Effector memory CD4-positive, alpha-beta T cell (primary cell): ENCODE measurements around the gene MEIOSIN.
"Not testable (repeated sequence)": the region's sequence is repeated elsewhere in the genome, so short reads cannot be mapped to it uniquely, and the experiment has no call there.

Experiments
- DNase-seq, 3 donors: peaks; one replicate each; pipeline ENCODE4 v3.0.0-alpha.2; 2020
- H3K27ac ChIP-seq: 2 replicates; pipeline ENCODE4 v1.7.0; 2013; ENCODE audit warnings: mild to moderate bottlenecking, low read length, moderate library complexity; ENCODE audit not compliant: insufficient read depth, poor library complexity, severe bottlenecking
- H3K27me3 ChIP-seq: replicated peaks from 2 replicates; pipeline ENCODE4 v1.7.0; 2013; ENCODE audit warnings: mild to moderate bottlenecking, low read length; ENCODE audit not compliant: insufficient read depth, control insufficient read depth, poor library complexity, severe bottlenecking
- H3K36me3 ChIP-seq: 2 replicates; pipeline ENCODE4 v1.7.0; 2013; ENCODE audit warnings: mild to moderate bottlenecking, low read length, moderate library complexity; ENCODE audit not compliant: control insufficient read depth, insufficient read depth
- H3K4me1 ChIP-seq: 2 replicates; pipeline ENCODE4 v1.7.0; 2013; ENCODE audit warnings: low read length, mild to moderate bottlenecking; ENCODE audit not compliant: control insufficient read depth, insufficient read depth, poor library complexity, severe bottlenecking
- H3K4me3 ChIP-seq: 2 replicates; pipeline ENCODE4 v1.7.0; 2013; ENCODE audit warnings: low read length, low read depth, mild to moderate bottlenecking; ENCODE audit not compliant: insufficient read depth, poor library complexity, severe bottlenecking
- H3K9me3 ChIP-seq: 2 replicates; pipeline ENCODE4 v1.7.0; 2013; ENCODE audit warnings: mild to moderate bottlenecking, low read length, moderate library complexity; ENCODE audit not compliant: control insufficient read depth

Gene MEIOSIN

DNA sequence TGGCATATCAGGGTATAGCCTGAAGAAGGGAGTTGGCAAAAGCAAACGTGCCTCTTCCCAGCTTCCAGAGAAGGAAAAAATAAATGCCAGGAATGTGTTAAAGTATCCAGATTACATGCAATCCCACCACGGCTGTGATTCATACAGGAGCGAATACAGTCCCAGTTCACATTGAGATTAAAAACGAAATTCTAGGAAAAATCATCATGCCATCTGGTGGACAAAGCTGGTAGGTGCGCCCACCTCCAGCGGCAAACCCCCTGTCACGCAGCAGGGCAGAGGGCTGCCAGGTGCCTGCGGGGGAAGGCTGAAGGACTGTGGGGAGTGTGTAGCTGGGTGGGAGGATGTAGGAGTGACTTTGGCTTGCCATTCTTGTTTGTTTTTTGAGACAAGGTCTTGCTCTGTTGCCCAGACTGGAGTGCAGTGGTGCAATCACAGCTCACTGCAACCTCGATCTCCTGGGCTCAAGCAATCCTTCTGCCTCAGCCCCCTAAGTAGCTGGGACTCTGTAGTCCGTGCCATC is 65.8 kb downstream of the MEIOSIN start:
- H3K4me3 ChIP-seq: no peak overlapping the region
- DNase-seq: peak; percentile 32 to 53 (median 36)
- H3K27ac ChIP-seq: no peak overlapping the region
- no peaks in the 10 kb centered on the region for H3K4me1 ChIP-seq
- no peaks in the 10 kb centered on the region for H3K36me3 ChIP-seq
- no peaks in the 10 kb centered on the region for H3K9me3 ChIP-seq
- H3K27me3 ChIP-seq: peaks cover 15% of the 10 kb centered on the region

- not testable (repeated sequence) for H3K4me1 ChIP-seq, H3K4me3 ChIP-seq, H3K27ac ChIP-seq, DNase-seq, H3K9me3 ChIP-seq, H3K36me3 ChIP-seq
- peaks cover 14% of the 10 kb centered on the region for H3K27me3 ChIP-seq
Measured at GRCh38 chr19:45799541-45799940, 66.3 kb downstream of the MEIOSIN start.

- H3K27me3 ChIP-seq: peaks cover 10% of the 10 kb centered on the region
- H3K4me3 ChIP-seq: no peak overlapping the region
- no peaks in the 10 kb centered on the region for H3K4me1 ChIP-seq
- H3K36me3 ChIP-seq: no peaks in the 10 kb centered on the region
- DNase-seq: no peak
- no peaks in the 10 kb centered on the region for H3K9me3 ChIP-seq
- no peak overlapping the region for H3K27ac ChIP-seq
Measured at GRCh38 chr19:45800070-45800553, 66.9 kb downstream of the MEIOSIN start.

DNA sequence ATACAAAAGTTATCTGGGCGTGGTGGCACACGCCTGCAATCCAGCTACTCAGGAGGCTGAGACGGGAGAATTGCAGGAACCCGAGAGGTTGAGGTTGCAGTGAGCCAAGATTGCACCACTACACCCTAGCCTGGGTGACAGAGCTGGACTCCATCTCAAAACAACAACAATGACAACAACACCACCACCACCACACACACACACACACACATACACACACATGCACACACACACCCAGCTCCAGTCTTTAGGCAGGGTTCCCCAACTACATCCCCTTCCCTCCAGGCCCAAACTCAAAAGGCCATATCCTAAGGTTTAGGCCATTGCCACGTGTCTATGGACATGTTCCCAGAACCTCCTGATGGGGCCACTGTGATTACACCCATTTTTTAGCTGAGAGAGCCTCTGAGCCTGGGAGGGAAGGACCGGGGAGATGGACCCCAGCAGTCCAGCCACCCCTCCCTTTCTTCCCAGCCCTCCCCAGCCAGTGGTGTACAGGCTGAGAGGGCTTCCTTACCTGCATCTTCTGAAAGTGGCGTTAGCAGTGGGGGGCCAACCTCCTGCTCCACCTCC is 68.5 kb downstream of the MEIOSIN start:
- Histone ChIP-seq H3K4me1 (no peaks in the 10 kb centered on the region), H3K27ac (no peak overlapping the region), H3K9me3 (no peaks in the 10 kb centered on the region), H3K36me3 (no peaks in the 10 kb centered on the region), H3K27me3 (peaks cover 10% of the 10 kb centered on the region), H3K4me3 (no peak overlapping the region)
- DNase-seq: no peak

DNA sequence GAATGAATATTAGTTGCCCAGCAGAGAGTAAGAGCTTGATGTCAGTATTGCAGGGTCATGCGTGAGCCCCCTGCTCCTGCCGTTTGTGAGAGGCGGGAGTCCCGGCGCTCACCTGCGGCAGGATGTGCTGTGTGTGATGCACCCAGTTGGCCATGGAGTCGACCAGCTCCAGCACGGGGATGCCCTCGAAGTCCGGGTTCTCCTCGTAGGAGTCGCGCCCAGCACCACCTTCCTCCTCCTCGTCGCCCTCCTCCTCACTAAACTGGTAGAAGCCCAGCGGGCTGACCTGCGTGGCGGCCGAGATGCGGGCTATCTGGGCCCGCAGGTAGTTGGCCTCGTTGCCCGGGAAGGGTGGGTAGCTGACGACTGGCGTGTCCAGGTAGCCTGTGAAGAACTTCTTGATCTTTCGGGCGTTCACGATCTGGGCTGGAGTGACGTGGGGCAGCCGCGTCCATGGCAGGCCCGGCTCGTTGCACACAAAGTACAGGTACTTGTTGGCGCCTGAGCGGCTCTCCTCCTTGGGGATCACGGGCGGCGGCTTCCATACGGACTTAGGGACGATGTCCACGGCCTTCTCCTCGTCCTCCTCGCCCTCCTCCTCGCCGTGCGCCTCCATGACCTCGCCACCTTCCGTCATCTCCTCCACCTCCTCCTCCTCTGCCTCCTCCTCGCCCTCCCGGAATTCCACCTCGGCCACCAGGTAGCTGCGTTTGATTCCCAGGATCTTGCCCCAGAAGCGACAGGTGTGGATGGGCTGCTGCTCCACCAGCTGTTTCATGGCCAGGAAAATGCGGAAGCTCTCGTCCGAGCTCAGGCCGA is 71.1 kb downstream of the MEIOSIN start:
- Histone ChIP-seq H3K27ac (no peak overlapping the region), H3K9me3 (no peaks in the 10 kb centered on the region), H3K27me3 (peaks cover 8% of the 10 kb centered on the region), H3K4me3 (no peak overlapping the region), H3K4me1 (no peaks in the 10 kb centered on the region), H3K36me3 (no peaks in the 10 kb centered on the region)
- DNase-seq: no peak

DNA sequence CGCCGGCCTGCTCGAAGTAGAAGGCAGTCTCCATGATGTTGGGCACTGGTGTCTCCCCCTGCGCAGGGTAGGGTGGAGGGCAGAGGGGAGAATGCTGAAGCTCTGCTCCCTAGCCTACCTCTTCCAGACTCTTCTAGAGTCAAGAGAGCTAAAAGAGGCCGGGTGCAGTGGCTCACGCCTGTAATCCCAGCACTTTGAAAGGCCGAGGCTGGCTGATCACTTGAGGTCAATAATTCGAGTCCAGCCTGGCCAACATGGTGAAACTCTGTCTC is 71.7 kb downstream of the MEIOSIN start:
- Histone ChIP-seq H3K27ac (no peak overlapping the region), H3K4me1 (no peaks in the 10 kb centered on the region), H3K36me3 (no peaks in the 10 kb centered on the region), H3K9me3 (no peaks in the 10 kb centered on the region), H3K4me3 (no peak overlapping the region), H3K27me3 (peaks cover 3% of the 10 kb centered on the region)
- no peak for DNase-seq

DNA sequence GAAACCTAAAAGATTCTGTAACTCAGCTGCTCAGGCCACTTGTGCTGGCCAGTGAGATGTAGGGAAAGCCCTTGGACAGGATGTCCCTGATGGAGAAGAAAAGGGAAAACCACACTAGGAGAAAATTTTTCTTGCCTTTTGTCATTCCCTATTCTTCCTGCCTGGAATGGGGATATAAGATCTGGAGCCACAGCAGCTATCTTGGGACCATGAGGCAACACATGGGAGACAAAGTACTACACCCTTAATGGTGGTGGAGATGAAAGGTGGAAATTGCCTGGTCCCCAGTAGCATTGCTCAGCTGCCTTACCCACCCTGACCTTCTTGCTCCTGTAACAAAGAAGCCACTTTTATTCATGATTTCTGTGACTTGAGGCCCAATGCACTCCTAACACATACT is 72.5 kb downstream of the MEIOSIN start:
- DNase-seq: no peak
- H3K36me3 ChIP-seq: no peaks in the 10 kb centered on the region
- H3K9me3 ChIP-seq: no peaks in the 10 kb centered on the region
- no peaks in the 10 kb centered on the region for H3K27me3 ChIP-seq
- no peak overlapping the region for H3K27ac ChIP-seq
- H3K4me1 ChIP-seq: no peaks in the 10 kb centered on the region
- no peak overlapping the region for H3K4me3 ChIP-seq

- no peaks in the 10 kb centered on the region for H3K4me1 ChIP-seq
- no peak for DNase-seq
- H3K27me3 ChIP-seq: no peaks in the 10 kb centered on the region
- no peak overlapping the region for H3K4me3 ChIP-seq
- H3K9me3 ChIP-seq: no peaks in the 10 kb centered on the region
- H3K27ac ChIP-seq: no peak overlapping the region
- H3K36me3 ChIP-seq: no peaks in the 10 kb centered on the region
Measured at GRCh38 chr19:45809643-45810159, 76.5 kb downstream of the MEIOSIN start.

GRCh38 chr19:45812297-45812696 is 79.1 kb downstream of the MEIOSIN start:
- H3K9me3 ChIP-seq: no peaks in the 10 kb centered on the region
- H3K36me3 ChIP-seq: no peaks in the 10 kb centered on the region
- no peaks in the 10 kb centered on the region for H3K4me1 ChIP-seq
- no peak overlapping the region for H3K4me3 ChIP-seq
- H3K27ac ChIP-seq: no peak overlapping the region
- no peak for DNase-seq
- no peaks in the 10 kb centered on the region for H3K27me3 ChIP-seq
